Measurements from ENCODE around the gene NELFCD. TPM values are rescaled to one million over a fixed set of nuclear protein-coding genes. Genes with fewer than 3 reads are reported as not detected.

Gene NELFCD
- total and polyA plus RNA-seq, 9 of the 15 experiments (the other 6 are each of a cell fraction or from before 2014, with no cell fraction given): 11.7 to 163 (median 96.5) TPM

DNA sequence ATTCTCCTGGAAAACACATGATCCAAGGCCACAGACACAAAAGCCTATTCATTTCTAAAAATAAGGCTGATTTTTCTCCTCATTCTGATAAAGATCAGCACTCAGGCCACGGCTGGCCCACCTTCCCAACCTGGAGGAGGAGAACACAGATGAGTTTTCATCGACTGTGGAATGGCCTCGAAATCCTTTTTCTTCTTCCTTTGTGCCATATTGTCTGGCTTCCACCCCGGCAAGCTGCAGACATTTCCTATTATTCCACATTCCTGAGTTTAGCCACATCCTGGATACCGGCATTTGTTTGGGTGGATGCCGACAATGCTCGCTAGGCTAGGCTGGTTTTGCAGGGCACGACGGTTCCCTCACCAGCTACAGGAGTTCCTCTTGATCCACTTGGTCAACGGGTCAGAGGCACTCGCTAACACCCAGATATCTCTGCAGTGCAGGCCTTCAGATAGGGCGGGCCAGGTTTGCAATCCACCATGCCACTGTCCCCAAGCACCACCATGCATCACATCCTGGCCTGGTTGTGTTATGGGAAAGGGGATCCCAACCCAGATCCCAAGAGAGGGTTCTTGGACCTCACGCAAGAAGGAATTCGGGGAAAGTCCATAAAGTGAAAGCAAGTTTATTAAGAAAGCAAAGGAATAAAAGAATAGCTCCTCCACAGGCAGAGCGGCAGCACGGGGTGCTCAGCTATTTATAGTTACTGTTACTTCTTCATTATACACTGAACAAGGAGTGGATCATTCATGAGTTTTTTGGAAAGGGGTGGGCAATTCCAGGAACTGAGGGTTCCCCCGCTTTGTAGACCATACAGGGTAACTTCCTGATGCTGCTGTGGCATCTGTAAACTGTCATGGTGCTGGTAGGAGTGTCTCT lies 30.2 kb downstream of the NELFCD start (continued):
- TF ChIP-seq, protein P1, sequence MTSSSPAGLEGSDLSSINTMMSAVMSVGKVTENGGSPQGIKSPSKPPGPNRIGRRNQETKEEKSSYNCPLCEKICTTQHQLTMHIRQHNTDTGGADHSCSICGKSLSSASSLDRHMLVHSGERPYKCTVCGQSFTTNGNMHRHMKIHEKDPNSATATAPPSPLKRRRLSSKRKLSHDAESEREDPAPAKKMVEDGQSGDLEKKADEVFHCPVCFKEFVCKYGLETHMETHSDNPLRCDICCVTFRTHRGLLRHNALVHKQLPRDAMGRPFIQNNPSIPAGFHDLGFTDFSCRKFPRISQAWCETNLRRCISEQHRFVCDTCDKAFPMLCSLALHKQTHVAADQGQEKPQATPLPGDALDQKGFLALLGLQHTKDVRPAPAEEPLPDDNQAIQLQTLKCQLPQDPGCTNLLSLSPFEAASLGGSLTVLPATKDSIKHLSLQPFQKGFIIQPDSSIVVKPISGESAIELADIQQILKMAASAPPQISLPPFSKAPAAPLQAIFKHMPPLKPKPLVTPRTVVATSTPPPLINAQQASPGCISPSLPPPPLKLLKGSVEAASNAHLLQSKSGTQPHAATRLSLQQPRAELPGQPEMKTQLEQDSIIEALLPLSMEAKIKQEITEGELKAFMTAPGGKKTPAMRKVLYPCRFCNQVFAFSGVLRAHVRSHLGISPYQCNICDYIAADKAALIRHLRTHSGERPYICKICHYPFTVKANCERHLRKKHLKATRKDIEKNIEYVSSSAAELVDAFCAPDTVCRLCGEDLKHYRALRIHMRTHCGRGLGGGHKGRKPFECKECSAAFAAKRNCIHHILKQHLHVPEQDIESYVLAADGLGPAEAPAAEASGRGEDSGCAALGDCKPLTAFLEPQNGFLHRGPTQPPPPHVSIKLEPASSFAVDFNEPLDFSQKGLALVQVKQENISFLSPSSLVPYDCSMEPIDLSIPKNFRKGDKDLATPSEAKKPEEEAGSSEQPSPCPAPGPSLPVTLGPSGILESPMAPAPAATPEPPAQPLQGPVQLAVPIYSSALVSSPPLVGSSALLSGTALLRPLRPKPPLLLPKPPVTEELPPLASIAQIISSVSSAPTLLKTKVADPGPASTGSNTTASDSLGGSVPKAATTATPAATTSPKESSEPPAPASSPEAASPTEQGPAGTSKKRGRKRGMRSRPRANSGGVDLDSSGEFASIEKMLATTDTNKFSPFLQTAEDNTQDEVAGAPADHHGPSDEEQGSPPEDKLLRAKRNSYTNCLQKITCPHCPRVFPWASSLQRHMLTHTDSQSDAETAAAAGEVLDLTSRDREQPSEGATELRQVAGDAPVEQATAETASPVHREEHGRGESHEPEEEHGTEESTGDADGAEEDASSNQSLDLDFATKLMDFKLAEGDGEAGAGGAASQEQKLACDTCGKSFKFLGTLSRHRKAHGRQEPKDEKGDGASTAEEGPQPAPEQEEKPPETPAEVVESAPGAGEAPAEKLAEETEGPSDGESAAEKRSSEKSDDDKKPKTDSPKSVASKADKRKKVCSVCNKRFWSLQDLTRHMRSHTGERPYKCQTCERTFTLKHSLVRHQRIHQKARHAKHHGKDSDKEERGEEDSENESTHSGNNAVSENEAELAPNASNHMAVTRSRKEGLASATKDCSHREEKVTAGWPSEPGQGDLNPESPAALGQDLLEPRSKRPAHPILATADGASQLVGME (CRISPR knock-in tag; IDR thresholded peaks at IDR 0.05): no peak
- TF ChIP-seq, protein P2, sequence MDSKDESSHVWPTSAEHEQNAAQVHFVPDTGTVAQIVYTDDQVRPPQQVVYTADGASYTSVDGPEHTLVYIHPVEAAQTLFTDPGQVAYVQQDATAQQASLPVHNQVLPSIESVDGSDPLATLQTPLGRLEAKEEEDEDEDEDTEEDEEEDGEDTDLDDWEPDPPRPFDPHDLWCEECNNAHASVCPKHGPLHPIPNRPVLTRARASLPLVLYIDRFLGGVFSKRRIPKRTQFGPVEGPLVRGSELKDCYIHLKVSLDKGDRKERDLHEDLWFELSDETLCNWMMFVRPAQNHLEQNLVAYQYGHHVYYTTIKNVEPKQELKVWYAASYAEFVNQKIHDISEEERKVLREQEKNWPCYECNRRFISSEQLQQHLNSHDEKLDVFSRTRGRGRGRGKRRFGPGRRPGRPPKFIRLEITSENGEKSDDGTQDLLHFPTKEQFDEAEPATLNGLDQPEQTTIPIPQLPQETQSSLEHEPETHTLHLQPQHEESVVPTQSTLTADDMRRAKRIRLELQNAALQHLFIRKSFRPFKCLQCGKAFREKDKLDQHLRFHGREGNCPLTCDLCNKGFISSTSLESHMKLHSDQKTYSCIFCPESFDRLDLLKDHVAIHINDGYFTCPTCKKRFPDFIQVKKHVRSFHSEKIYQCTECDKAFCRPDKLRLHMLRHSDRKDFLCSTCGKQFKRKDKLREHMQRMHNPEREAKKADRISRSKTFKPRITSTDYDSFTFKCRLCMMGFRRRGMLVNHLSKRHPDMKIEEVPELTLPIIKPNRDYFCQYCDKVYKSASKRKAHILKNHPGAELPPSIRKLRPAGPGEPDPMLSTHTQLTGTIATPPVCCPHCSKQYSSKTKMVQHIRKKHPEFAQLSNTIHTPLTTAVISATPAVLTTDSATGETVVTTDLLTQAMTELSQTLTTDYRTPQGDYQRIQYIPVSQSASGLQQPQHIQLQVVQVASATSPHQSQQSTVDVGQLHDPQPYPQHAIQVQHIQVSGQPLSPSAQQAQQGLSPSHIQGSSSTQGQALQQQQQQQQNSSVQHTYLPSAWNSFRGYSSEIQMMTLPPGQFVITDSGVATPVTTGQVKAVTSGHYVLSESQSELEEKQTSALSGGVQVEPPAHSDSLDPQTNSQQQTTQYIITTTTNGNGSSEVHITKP (IDR thresholded peaks at IDR 0.05; ENCODE audit: partially characterized antibody): peak; percentile 17
- TF ChIP-seq HDAC2 (IDR thresholded peaks at IDR 0.05) (peak; percentile 25; the same call in 1 of the 2 replicates), ETS2 (tag; IDR thresholded peaks at IDR 0.05; ENCODE audit: borderline replicate concordance, poor library complexity, severe bottlenecking) (no peak), TAF7 (tag; IDR thresholded peaks at IDR 0.05) (0 out of 2 replicates have a peak, but pooled peaks have one; percentile 22), BHLHE40 (IDR thresholded peaks at IDR 0.05; ENCODE audit: low read length) (no peak), PHF21A (IDR thresholded peaks at IDR 0.05; ENCODE audit: borderline replicate concordance, low read depth) (no peak), OTX1 (CRISPR knock-in tag; IDR thresholded peaks at IDR 0.05) (no peak), CREB1 (IDR thresholded peaks at IDR 0.05) (no peak), CREB1 (CRISPR knock-in tag; IDR thresholded peaks at IDR 0.05) (0 out of 2 replicates have a peak, but pooled peaks have one; percentile 13), KDM4B (IDR thresholded peaks at IDR 0.05; ENCODE audit: borderline replicate concordance in 2 of 2, low read depth in 1 of 2) (no peak), SIN3A (IDR thresholded peaks at IDR 0.05; ENCODE audit: borderline replicate concordance in 2 of 2, control insufficient read depth in 1 of 2, low read depth in 2 of 2, low read length in 2 of 2) (no peak), ZNF79 (CRISPR knock-in tag; IDR thresholded peaks at IDR 0.05; ENCODE audit: low read depth) (no peak), RAD51 (IDR thresholded peaks at IDR 0.05; ENCODE audit: borderline replicate concordance, low read depth) (no peak), CBFA2T3 (IDR thresholded peaks at IDR 0.05) (peak; percentile 77)
- TF ChIP-seq, protein P3, sequence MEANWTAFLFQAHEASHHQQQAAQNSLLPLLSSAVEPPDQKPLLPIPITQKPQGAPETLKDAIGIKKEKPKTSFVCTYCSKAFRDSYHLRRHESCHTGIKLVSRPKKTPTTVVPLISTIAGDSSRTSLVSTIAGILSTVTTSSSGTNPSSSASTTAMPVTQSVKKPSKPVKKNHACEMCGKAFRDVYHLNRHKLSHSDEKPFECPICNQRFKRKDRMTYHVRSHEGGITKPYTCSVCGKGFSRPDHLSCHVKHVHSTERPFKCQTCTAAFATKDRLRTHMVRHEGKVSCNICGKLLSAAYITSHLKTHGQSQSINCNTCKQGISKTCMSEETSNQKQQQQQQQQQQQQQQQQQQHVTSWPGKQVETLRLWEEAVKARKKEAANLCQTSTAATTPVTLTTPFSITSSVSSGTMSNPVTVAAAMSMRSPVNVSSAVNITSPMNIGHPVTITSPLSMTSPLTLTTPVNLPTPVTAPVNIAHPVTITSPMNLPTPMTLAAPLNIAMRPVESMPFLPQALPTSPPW (CRISPR knock-in tag; IDR thresholded peaks at IDR 0.05): peak; percentile 66
